ENCODE measurements around the gene TFCP2.
A peak's percentile ranks its signal among the peaks of the same experiment; 100 is the strongest.
"Not testable (repeated sequence)": the region's sequence is repeated elsewhere in the genome, so short reads cannot be mapped to it uniquely, and the experiment has no call there.

The TFCP2 gene, protein sequence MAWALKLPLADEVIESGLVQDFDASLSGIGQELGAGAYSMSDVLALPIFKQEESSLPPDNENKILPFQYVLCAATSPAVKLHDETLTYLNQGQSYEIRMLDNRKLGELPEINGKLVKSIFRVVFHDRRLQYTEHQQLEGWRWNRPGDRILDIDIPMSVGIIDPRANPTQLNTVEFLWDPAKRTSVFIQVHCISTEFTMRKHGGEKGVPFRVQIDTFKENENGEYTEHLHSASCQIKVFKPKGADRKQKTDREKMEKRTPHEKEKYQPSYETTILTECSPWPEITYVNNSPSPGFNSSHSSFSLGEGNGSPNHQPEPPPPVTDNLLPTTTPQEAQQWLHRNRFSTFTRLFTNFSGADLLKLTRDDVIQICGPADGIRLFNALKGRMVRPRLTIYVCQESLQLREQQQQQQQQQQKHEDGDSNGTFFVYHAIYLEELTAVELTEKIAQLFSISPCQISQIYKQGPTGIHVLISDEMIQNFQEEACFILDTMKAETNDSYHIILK

DNA sequence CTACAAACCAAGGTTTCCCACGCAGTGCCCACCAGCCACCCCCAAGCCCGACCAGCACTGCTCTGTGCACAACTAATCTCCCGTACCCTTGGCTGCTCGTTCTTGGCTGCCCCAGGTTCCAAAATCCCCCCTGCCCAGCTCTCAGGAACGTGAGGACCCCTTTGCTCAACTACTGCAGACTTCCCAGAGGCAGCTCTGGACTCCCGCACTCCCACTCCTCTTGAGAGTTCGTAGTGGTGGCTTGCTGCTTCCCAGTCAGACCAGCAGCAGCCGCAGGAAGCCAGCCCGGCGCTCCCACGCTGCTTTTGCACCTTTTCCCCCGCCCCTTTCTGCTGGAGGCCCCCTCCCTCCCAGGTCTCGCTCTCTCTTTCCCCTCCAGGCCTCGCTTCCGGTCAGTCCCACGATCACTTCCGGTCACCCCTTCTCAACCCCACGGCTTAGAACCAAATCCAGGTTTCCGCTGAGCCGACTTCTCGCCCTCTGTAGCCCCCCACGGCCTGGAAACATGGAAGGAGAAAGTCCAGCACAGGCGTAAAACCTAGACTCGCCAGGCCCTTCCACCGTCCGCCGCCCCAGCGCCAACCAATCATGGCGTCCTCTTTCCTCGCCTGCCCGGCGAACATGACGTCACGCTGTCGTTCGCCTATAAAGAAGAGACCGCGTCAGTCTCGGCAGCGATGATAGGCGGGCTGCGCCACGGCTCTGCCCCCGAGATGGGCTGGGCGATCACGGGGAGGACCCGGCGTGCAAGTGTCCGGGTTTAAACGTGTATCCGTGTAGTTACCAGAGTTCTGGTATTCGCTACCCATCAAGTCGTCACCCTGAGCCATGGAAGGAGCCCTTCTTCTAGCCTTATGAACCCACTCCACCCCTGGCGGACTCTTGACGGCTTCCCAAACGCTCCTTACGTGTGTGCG is at the start of gene TFCP2:
Gene TFCP2, minus strand, starts transcription at position 621 of the 917 bp plus-strand sequence. CDS start 713 bp downstream, outside the sequence.
- DNase-seq (ENCODE audit: low read depth in 2 of 2): peak; percentile 97 to 98
- TF ChIP-seq, protein P1, sequence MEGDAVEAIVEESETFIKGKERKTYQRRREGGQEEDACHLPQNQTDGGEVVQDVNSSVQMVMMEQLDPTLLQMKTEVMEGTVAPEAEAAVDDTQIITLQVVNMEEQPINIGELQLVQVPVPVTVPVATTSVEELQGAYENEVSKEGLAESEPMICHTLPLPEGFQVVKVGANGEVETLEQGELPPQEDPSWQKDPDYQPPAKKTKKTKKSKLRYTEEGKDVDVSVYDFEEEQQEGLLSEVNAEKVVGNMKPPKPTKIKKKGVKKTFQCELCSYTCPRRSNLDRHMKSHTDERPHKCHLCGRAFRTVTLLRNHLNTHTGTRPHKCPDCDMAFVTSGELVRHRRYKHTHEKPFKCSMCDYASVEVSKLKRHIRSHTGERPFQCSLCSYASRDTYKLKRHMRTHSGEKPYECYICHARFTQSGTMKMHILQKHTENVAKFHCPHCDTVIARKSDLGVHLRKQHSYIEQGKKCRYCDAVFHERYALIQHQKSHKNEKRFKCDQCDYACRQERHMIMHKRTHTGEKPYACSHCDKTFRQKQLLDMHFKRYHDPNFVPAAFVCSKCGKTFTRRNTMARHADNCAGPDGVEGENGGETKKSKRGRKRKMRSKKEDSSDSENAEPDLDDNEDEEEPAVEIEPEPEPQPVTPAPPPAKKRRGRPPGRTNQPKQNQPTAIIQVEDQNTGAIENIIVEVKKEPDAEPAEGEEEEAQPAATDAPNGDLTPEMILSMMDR (IDR thresholded peaks at IDR 0.05; ENCODE audit: low read depth, low read length): no peak
- peak within 1 kb of the TSS; percentile 77 to 84 for H3K4me3 ChIP-seq (replicated peaks in 1 of 2; ENCODE audit: low read depth in 2 of 2, low read length in 2 of 2)

DNA sequence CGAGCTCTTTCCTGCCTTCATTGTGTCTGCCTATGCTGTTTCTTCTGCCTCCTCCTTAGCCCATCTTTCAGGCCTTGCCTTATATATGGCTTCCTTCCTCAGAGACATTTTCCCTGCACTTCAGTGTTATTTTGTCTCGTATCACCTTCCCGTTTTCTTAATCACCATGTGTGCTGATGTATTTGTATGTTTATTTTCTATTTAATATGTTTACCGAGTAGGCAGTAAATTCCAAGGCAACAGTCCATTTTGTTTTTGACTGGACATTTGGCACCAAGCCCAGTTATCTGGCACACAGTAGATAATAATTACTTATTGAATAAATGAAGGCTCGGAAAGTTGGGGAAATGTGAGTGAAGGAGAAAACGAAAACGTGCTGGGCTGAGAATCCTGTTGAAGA is 49.5 kb upstream of the TFCP2 start:
- DNase-seq (ENCODE audit: low read depth in 2 of 2): peak in 1 of 2 donors; percentile 28
- H3K4me3 ChIP-seq (replicated peaks in 1 of 2; ENCODE audit: low read depth in 2 of 2, low read length in 2 of 2): no peak overlapping the region
- TF ChIP-seq, protein P1 (IDR thresholded peaks at IDR 0.05; ENCODE audit: low read depth, low read length): no peak

GRCh38 chr12:51219857-51220256 is 46.9 kb upstream of the TFCP2 start:
- not testable (repeated sequence) for DNase-seq (ENCODE audit: low read depth in 2 of 2); H3K4me3 ChIP-seq (replicated peaks in 1 of 2; ENCODE audit: low read depth in 2 of 2, low read length in 2 of 2)

GRCh38 chr12:51219322-51219721 is 46.4 kb upstream of the TFCP2 start:
- TF ChIP-seq, protein P1 (IDR thresholded peaks at IDR 0.05; ENCODE audit: low read depth, low read length): no peak
- DNase-seq (ENCODE audit: low read depth in 2 of 2): no peak
- no peak overlapping the region for H3K4me3 ChIP-seq (replicated peaks in 1 of 2; ENCODE audit: low read depth in 2 of 2, low read length in 2 of 2)

DNA sequence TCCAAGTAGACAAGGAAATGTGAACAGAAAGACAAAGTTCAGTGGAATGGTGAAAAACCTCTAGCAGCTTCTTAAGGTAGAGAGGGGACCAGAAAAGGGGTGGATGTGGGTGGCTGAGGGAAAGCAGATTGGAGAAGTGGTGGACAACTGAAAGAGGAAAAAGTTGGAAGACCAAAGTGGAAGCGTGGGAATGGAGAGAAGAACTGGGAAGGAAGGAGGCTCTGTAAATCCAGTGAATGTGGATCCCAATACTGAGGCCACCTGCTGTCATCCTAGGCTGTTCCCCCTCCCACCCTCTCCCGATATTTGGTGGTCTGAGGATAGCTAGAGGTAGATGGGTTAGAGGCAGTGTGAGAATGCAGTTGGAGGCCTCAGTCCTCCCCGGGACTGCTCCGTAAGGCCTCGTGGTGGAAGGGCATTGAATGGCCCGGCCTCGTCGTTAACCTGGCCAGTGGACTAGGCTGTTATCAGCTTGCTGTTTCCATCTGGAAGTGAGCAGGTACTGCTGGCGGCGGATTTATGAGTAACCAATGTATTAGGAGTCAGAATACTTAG is 45.7 kb upstream of the TFCP2 start:
- TF ChIP-seq, protein P1 (IDR thresholded peaks at IDR 0.05; ENCODE audit: low read depth, low read length): no peak
- H3K4me3 ChIP-seq (replicated peaks in 1 of 2; ENCODE audit: low read depth in 2 of 2, low read length in 2 of 2): peak overlapping the region; percentile 71 to 73
- DNase-seq (ENCODE audit: low read depth in 2 of 2): no peak

- DNase-seq (ENCODE audit: low read depth in 2 of 2): peak; percentile 77 to 86
- TF ChIP-seq, protein P1 (IDR thresholded peaks at IDR 0.05; ENCODE audit: low read depth, low read length): peak; percentile 51
- peak within 1 kb of the TSS; percentile 71 to 73 for H3K4me3 ChIP-seq (replicated peaks in 1 of 2; ENCODE audit: low read depth in 2 of 2, low read length in 2 of 2)
Observed at GRCh38 chr12:51217968-51218606, 45.2 kb upstream of the TFCP2 start, which contains the start of gene POU6F1. TSS of gene POU6F1 (minus strand) at chr12:51218062. CDS start at chr12:51206836, 11,226 bp downstream.

Data from cardiac fibroblast (primary cell).